GM13976 (cell line): ENCODE data around the gene RPRM.
A peak's percentile ranks its signal among the peaks of the same experiment; 100 is the strongest.

Experiments used
- DNase-seq: peaks from one replicate; pipeline ENCODE4 v3.0.0; 2012; ENCODE audit warnings: low spot score
- CTCF ChIP-seq: IDR thresholded peaks from 2 replicates; pipeline ENCODE4 v1.5.1; 2012; ENCODE audit warnings: borderline replicate concordance, mild to moderate bottlenecking; ENCODE audit not compliant: insufficient read depth; ENCODE audit errors: extremely low read depth, missing control alignments, control extremely low read depth
- in situ Hi-C: fragments of 300-500 bp; cut with MboI; formaldehyde crosslinking; loops from one replicate; pipeline ENCODE4 v1.12.0; 2022; ENCODE audit warnings: low sequenced_read_pairs, mixed read lengths, inconsistent platforms; ENCODE audit not compliant: unreplicated experiment

The RPRM gene

GRCh38 chr2:153477636-153478288, 800 bp downstream of the RPRM start:
- TF ChIP-seq CTCF: no peak
- peak; percentile 11 for DNase-seq
- in situ Hi-C loops: no loop called here

GRCh38 chr2:153476816-153477635, 1.5 kb downstream of the RPRM start:
- in situ Hi-C loops: no loop called here
- peak; percentile 12 for DNase-seq

GRCh38 chr2:153476491-153476815, 2.1 kb downstream of the RPRM start:
- no peak for DNase-seq
- in situ Hi-C loops: no loop called here
- TF ChIP-seq CTCF: no peak

More at GRCh38 chr2:153476816-153477635, 1.5 kb downstream of the RPRM start:
- no peak for TF ChIP-seq CTCF

GRCh38 chr2:153474876-153475435, 3.6 kb downstream of the RPRM start:
- no peak for DNase-seq
- no peak for TF ChIP-seq CTCF
- in situ Hi-C loops: no loop called here

GRCh38 chr2:153474407-153474806, 4.2 kb downstream of the RPRM start:
- in situ Hi-C loops: no loop called here
- DNase-seq: no peak

GRCh38 chr2:153470867-153471266, 7.7 kb downstream of the RPRM start:
- TF ChIP-seq CTCF: no peak
- no peak for DNase-seq
- in situ Hi-C loops: no loop called here

More at GRCh38 chr2:153474407-153474806, 4.2 kb downstream of the RPRM start:
- no peak for TF ChIP-seq CTCF
